Karpas-422 (cell line): ENCODE results near the gene NCKAP5L. TPM values are rescaled to one million over a fixed set of nuclear protein-coding genes. Genes with fewer than 3 reads are reported as not detected.

Experiments used
- DNase-seq: peaks from one replicate; pipeline ENCODE4 v3.0.0-alpha.2; 2015
- H2AFZ ChIP-seq: fragments of 200-600 bp; sonication (generic); 2 replicates; pipeline ENCODE4 v1.6.1; 2014; ENCODE audit warnings: antibody characterized with exemption, low read length, mixed read lengths
- H3K27ac ChIP-seq: fragments of 200-600 bp; sonication (generic); 2 replicates; pipeline ENCODE4 v1.5.1; 2014; ENCODE audit warnings: mild to moderate bottlenecking, low read length, moderate library complexity
- H3K27me3 ChIP-seq: fragments of 200-600 bp; sonication (generic); 2 replicates; pipeline ENCODE4 v1.6.1; 2014; ENCODE audit warnings: low read length, mixed read lengths
- H3K36me3 ChIP-seq: fragments of 200-600 bp; sonication (generic); 2 replicates; pipeline ENCODE4 v1.6.1; 2014; ENCODE audit warnings: low read length, mixed read lengths; ENCODE audit not compliant: insufficient read depth
- H3K4me1 ChIP-seq: fragments of 200-600 bp; sonication (generic); 2 replicates; pipeline ENCODE4 v1.6.1; 2014; ENCODE audit warnings: mild to moderate bottlenecking, low read length, mixed read lengths
- H3K4me2 ChIP-seq: fragments of 200-600 bp; sonication (generic); 2 replicates; pipeline ENCODE4 v1.6.1; 2014; ENCODE audit warnings: low read length, low read depth, mild to moderate bottlenecking; ENCODE audit not compliant: poor library complexity, severe bottlenecking
- H3K4me3 ChIP-seq: fragments of 200-600 bp; sonication (generic); 2 replicates; pipeline ENCODE4 v1.5.1; 2014; ENCODE audit warnings: mild to moderate bottlenecking, antibody characterized with exemption, low read length, mixed read lengths
- H3K79me2 ChIP-seq: fragments of 200-600 bp; sonication (generic); 2 replicates; pipeline ENCODE4 v1.6.1; 2014; ENCODE audit warnings: mild to moderate bottlenecking, low read length, mixed read lengths
- H3K9ac ChIP-seq: fragments of 200-600 bp; sonication (generic); 2 replicates; pipeline ENCODE4 v1.6.0; 2014; ENCODE audit warnings: low read length
- H3K9me2 ChIP-seq: fragments of 200-600 bp; sonication (generic), shearing (Covaris generic); replicated peaks from 2 replicates; pipeline ENCODE4 v1.6.0; 2014; ENCODE audit warnings: mild to moderate bottlenecking, low read length, moderate library complexity; ENCODE audit not compliant: insufficient read depth
- H3K9me3 ChIP-seq: fragments of 300-700, 200-600 bp; sonication (generic); 2 replicates; pipeline ENCODE4 v1.6.1; 2014; ENCODE audit warnings: low read length, mixed read lengths
- H4K20me1 ChIP-seq: fragments of 200-600 bp; sonication (generic); 2 replicates; pipeline ENCODE4 v1.6.1; 2014; ENCODE audit warnings: mild to moderate bottlenecking, antibody characterized with exemption, low read length, low read depth; ENCODE audit not compliant: insufficient read depth
- total RNA-seq: library from RNA; depleted of rRNA; stranded (reverse); fragments of >200 nt; shearing (Covaris generic); gene quantifications from 2 replicates; pipeline ENCODE4 v1.2.3, GENCODE V29; 2014; ENCODE audit warnings: low replicate concordance

The NCKAP5L gene
- total RNA-seq, 1 experiment from 2014 or later: 17.3 TPM

- no peak overlapping the region for H2AFZ ChIP-seq
- no peaks in the 10 kb centered on the region for H3K4me1 ChIP-seq
- H3K27me3 ChIP-seq: no peaks in the 10 kb centered on the region
- no peak overlapping the region for H3K4me3 ChIP-seq
- H3K79me2 ChIP-seq: no peaks in the 10 kb centered on the region
- no peaks in the 10 kb centered on the region for H3K9me3 ChIP-seq
- no peak overlapping the region for H3K4me2 ChIP-seq
- H3K9me2 ChIP-seq: no peaks in the 10 kb centered on the region
- H3K27ac ChIP-seq: no peak overlapping the region
- DNase-seq: peak; percentile 87
- H3K9ac ChIP-seq: no peak overlapping the region
- peaks cover 44% of the 10 kb centered on the region for H3K36me3 ChIP-seq
- peaks cover 3% of the 10 kb centered on the region; the same call in 1 of the 2 replicates for H4K20me1 ChIP-seq
Measured at GRCh38 chr12:49763006-49763591, 65.1 kb downstream of the NCKAP5L start.

- H2AFZ ChIP-seq: no peak overlapping the region
- H4K20me1 ChIP-seq: peaks cover 3% of the 10 kb centered on the region; the same call in 1 of the 2 replicates
Measured at GRCh38 chr12:49762468-49762847, 65.8 kb downstream of the NCKAP5L start.

GRCh38 chr12:49761677-49762467 is 66.3 kb downstream of the NCKAP5L start:
- peaks cover 3% of the 10 kb centered on the region; the same call in 1 of the 2 replicates for H4K20me1 ChIP-seq

More at GRCh38 chr12:49762468-49762847, 65.8 kb downstream of the NCKAP5L start:
- Histone ChIP-seq H3K4me2 (no peak overlapping the region), H3K9me2 (no peaks in the 10 kb centered on the region), H3K9ac (no peak overlapping the region), H3K9me3 (no peaks in the 10 kb centered on the region), H3K27me3 (no peaks in the 10 kb centered on the region), H3K4me1 (no peaks in the 10 kb centered on the region), H3K36me3 (peaks cover 48% of the 10 kb centered on the region), H3K27ac (no peak overlapping the region), H3K4me3 (no peak overlapping the region), H3K79me2 (0 out of 2 replicates have a peak, but pooled peaks cover under 1% of the 10 kb centered on the region)
- no peak for DNase-seq

GRCh38 chr12:49750996-49751393 is 77.2 kb downstream of the NCKAP5L start:
- Histone ChIP-seq H3K27me3 (no peaks in the 10 kb centered on the region), H3K9me2 (no peaks in the 10 kb centered on the region), H3K36me3 (peaks cover 31% of the 10 kb centered on the region), H3K4me3 (no peak overlapping the region), H3K79me2 (peaks cover 92% of the 10 kb centered on the region), H4K20me1 (peaks cover 44% of the 10 kb centered on the region; the same call in 1 of the 2 replicates), H2AFZ (no peak overlapping the region), H3K27ac (peak overlapping the region; percentile 67; the same call in 1 of the 2 replicates), H3K9me3 (no peaks in the 10 kb centered on the region), H3K9ac (peak overlapping the region; percentile 35; the same call in 1 of the 2 replicates), H3K4me1 (peaks cover 80% of the 10 kb centered on the region), H3K4me2 (peak overlapping the region; percentile 6)
- DNase-seq: no peak

More at GRCh38 chr12:49761677-49762467, 66.3 kb downstream of the NCKAP5L start:
- Histone ChIP-seq H3K4me2 (no peak overlapping the region), H3K9ac (no peak overlapping the region), H3K27ac (no peak overlapping the region), H3K9me3 (no peaks in the 10 kb centered on the region), H3K27me3 (no peaks in the 10 kb centered on the region), H3K9me2 (no peaks in the 10 kb centered on the region), H3K36me3 (peaks cover 48% of the 10 kb centered on the region), H3K4me1 (peaks cover 2% of the 10 kb centered on the region; the same call in 1 of the 2 replicates), H2AFZ (no peak overlapping the region), H3K4me3 (no peak overlapping the region), H3K79me2 (0 out of 2 replicates have a peak, but pooled peaks cover 3% of the 10 kb centered on the region)
- no peak for DNase-seq

- Histone ChIP-seq H3K9me2 (no peaks in the 10 kb centered on the region), H3K36me3 (peaks cover 28% of the 10 kb centered on the region), H3K9me3 (no peaks in the 10 kb centered on the region), H3K4me2 (peak overlapping the region; percentile 6), H3K9ac (peak overlapping the region; percentile 35; the same call in 1 of the 2 replicates), H3K4me1 (peaks cover 80% of the 10 kb centered on the region), H2AFZ (no peak overlapping the region), H4K20me1 (peaks cover 47% of the 10 kb centered on the region; the same call in 1 of the 2 replicates), H3K27me3 (no peaks in the 10 kb centered on the region), H3K79me2 (peaks cover 97% of the 10 kb centered on the region), H3K27ac (peak overlapping the region; percentile 67), H3K4me3 (no peak overlapping the region)
- peak; percentile 64 for DNase-seq
Measured at GRCh38 chr12:49750027-49750995, 77.9 kb downstream of the NCKAP5L start.

- DNase-seq: no peak
- no peaks in the 10 kb centered on the region for H3K9me3 ChIP-seq
- H3K9ac ChIP-seq: no peak overlapping the region
- no peaks in the 10 kb centered on the region for H3K9me2 ChIP-seq
- H3K27me3 ChIP-seq: no peaks in the 10 kb centered on the region
- peaks cover 77% of the 10 kb centered on the region for H3K4me1 ChIP-seq
- no peak overlapping the region for H3K4me2 ChIP-seq
- H3K36me3 ChIP-seq: peaks cover 23% of the 10 kb centered on the region
- H3K27ac ChIP-seq: peak overlapping the region; percentile 1; the same call in 1 of the 2 replicates
- peaks cover 99% of the 10 kb centered on the region for H3K79me2 ChIP-seq
- no peak overlapping the region for H2AFZ ChIP-seq
- no peak overlapping the region for H3K4me3 ChIP-seq
- peaks cover 58% of the 10 kb centered on the region for H4K20me1 ChIP-seq
Measured at GRCh38 chr12:49748800-49749199, 79.4 kb downstream of the NCKAP5L start.

- Histone ChIP-seq H3K27ac (peak overlapping the region; percentile 1; the same call in 1 of the 2 replicates), H3K4me2 (peak overlapping the region; percentile 14)
Measured at GRCh38 chr12:49748306-49748705, 79.9 kb downstream of the NCKAP5L start.

More at GRCh38 chr12:49748306-49748705, 79.9 kb downstream of the NCKAP5L start:
- no peaks in the 10 kb centered on the region for H3K27me3 ChIP-seq
- H3K36me3 ChIP-seq: peaks cover 26% of the 10 kb centered on the region
- H3K9me2 ChIP-seq: no peaks in the 10 kb centered on the region
- peaks cover 77% of the 10 kb centered on the region for H3K4me1 ChIP-seq
- no peak overlapping the region for H3K4me3 ChIP-seq
- H3K9ac ChIP-seq: no peak overlapping the region
- peaks cover 100% of the 10 kb centered on the region for H3K79me2 ChIP-seq
- H2AFZ ChIP-seq: no peak overlapping the region
- H4K20me1 ChIP-seq: peaks cover 63% of the 10 kb centered on the region
- no peaks in the 10 kb centered on the region for H3K9me3 ChIP-seq
- no peak for DNase-seq
